Peyer's patch (tissue), 4 donors: ENCODE data around the gene TMEM163. TPM values are rescaled to one million over a fixed set of nuclear protein-coding genes. Genes with fewer than 3 reads are reported as not detected.

Experiments
- DNase-seq, 3 donors: peaks; one replicate each; pipeline ENCODE4 v3.0.0-alpha.2; 2017 to 2019
- H3K27ac ChIP-seq, 4 donors: fragments of 200-600 bp; sonication (generic); one replicate each; pipeline ENCODE4 v1.5.1; 2016 to 2019
- H3K27me3 ChIP-seq, 2 donors: fragments of 200-600 bp; sonication (generic); one replicate each; pipeline ENCODE4 v1.5.1; 2019
- H3K36me3 ChIP-seq, 3 donors: fragments of 200-600 bp; sonication (generic); one replicate each; pipeline ENCODE4 v1.5.1; 2016 to 2019
- H3K4me1 ChIP-seq, 4 donors: fragments of 200-600 bp; sonication (generic); one replicate each; pipeline ENCODE4 v1.5.1; 2016 to 2019
- H3K4me3 ChIP-seq, 4 donors: fragments of 200-600 bp; sonication (generic); 1 replicate in 3 of 4; 2 replicates in 1 of 4; pipeline ENCODE4 v1.5.1; 2016 to 2019; ENCODE audit warnings: mild to moderate bottlenecking in 1 of 4
- H3K9me3 ChIP-seq, 4 donors: fragments of 200-600 bp; sonication (generic); one replicate each; pipeline ENCODE4 v1.5.1; 2016 to 2019; ENCODE audit warnings: mild to moderate bottlenecking in 1 of 4
- POLR2A ChIP-seq, 2 donors: fragments of 450-650 bp; IDR thresholded peaks; one replicate each; pipeline ENCODE4 v1.5.1; 2017; ENCODE audit warnings: antibody characterized with exemption in 2 of 2, mild to moderate bottlenecking in 2 of 2, moderate library complexity in 2 of 2
- total RNA-seq, 4 donors: library from RNA; depleted of rRNA; stranded (reverse); fragments of >200 nt; gene quantifications; one replicate each; pipeline ENCODE4 v1.1.0, GENCODE V29; 2016
- TF ChIP-seq, protein P1 (sequence below), 6 experiments: fragments of 450-650 bp in 4 of 6; fragments of 200-600 bp in 2 of 6; sonication (generic) in 1 of 6; IDR thresholded peaks; one replicate each; pipeline ENCODE4 v1.5.1; 2017 to 2019; ENCODE audit warnings: antibody characterized with exemption in 6 of 6, mild to moderate bottlenecking in 3 of 6, moderate library complexity in 1 of 6

The TMEM163 gene
- total RNA-seq, 4 donors from 2014 or later, result 1.7 TPM; not detected in 3

DNA sequence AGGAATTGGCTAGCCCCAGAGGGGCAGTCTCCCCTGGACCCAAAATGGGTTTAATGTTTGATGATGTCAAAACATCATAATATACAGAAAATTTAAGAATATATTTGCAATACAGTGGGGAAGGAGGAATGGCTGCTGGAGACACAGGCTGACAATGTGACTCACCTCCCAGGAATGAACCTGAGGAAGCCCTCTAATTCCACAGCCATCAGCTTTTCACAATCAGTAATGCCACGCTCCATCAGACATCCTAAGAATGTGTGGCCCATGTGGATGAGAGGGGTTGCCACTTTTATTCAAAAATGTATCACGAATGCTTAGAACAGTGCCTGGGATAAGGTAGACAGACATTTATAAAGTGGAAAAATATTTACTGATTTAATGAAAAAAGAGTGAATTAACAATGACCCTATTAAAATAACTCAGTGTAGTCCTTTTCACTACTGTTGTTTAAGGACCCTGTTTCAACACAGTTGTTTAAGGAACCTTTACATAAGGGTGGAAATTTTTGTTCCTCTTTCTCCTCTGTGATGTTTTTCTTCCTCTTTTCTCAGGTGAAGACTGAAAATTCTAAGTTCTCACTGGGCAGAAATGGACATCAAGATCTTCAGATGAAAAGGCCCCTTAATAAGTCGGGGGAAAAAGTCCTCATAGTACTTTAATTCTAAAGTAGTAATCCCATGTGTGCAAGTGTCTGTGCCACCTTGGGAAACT lies 17.5 kb upstream of the TMEM163 start:
- H3K36me3 ChIP-seq, result no peaks in the 10 kb centered on the region
- no peaks in the 10 kb centered on the region for H3K9me3 ChIP-seq
- peaks cover 0 to 31% (median 2%) of the 10 kb centered on the region in 4 donors for H3K4me1 ChIP-seq
- H3K4me3 ChIP-seq, result no peak overlapping the region
- peak overlapping the region in 1 of 4 donors; percentile 75 for H3K27ac ChIP-seq
- no peak for TF ChIP-seq POLR2A (IDR thresholded peaks at IDR 0.05)
- TF ChIP-seq, protein P1, sequence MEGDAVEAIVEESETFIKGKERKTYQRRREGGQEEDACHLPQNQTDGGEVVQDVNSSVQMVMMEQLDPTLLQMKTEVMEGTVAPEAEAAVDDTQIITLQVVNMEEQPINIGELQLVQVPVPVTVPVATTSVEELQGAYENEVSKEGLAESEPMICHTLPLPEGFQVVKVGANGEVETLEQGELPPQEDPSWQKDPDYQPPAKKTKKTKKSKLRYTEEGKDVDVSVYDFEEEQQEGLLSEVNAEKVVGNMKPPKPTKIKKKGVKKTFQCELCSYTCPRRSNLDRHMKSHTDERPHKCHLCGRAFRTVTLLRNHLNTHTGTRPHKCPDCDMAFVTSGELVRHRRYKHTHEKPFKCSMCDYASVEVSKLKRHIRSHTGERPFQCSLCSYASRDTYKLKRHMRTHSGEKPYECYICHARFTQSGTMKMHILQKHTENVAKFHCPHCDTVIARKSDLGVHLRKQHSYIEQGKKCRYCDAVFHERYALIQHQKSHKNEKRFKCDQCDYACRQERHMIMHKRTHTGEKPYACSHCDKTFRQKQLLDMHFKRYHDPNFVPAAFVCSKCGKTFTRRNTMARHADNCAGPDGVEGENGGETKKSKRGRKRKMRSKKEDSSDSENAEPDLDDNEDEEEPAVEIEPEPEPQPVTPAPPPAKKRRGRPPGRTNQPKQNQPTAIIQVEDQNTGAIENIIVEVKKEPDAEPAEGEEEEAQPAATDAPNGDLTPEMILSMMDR (IDR thresholded peaks at IDR 0.05), result no peak
- no peak for DNase-seq
- H3K27me3 ChIP-seq, result no peaks in the 10 kb centered on the region

DNA sequence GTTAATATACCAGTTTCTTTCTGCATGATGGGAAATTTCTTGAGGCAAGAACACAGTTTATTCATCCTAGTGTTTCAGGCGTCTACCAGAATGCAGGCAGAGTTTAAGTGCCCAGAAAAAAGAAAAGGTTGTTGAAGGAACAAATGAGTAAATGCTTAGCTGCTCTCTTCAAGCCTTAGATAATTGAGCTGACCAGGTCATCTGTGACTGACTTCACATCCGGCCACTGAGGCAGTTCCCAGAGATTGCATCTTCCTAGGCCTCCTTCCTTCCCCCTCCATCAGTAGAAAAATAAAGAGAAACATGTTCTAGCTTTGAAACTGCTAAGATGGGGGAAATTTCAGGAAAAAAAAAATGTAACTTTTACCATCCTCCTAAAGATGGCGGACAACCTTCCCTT lies 9.4 kb upstream of the TMEM163 start:
- Histone ChIP-seq H3K27me3 (no peaks in the 10 kb centered on the region), H3K4me3 (no peak overlapping the region), H3K36me3 (no peaks in the 10 kb centered on the region), H3K27ac (no peak overlapping the region), H3K4me1 (no peaks in the 10 kb centered on the region), H3K9me3 (no peaks in the 10 kb centered on the region)
- DNase-seq, result no peak
- no peak for TF ChIP-seq POLR2A (IDR thresholded peaks at IDR 0.05)
- TF ChIP-seq, protein P1 (IDR thresholded peaks at IDR 0.05), result no peak

DNA sequence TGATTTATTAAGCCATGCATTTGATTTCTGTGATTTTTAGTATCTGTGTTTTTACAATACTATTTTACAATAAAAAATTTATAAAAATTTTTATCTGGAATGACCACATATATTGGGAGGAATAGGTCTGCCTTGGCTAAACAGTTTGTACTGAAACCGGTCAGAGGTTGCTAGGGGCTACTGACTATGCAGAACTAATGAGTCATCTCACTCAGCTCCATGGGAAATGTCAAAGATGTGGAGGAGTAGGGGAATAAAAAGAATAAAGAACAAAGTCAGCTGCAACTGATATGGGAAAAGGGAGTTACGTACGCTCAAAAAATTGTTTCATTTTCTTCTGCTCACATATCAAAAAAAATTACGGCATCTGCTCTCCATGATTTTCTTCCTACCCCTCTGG lies 8.6 kb upstream of the TMEM163 start:
- Histone ChIP-seq H3K4me3 (no peak overlapping the region), H3K27ac (no peak overlapping the region), H3K36me3 (no peaks in the 10 kb centered on the region), H3K9me3 (no peaks in the 10 kb centered on the region), H3K27me3 (no peaks in the 10 kb centered on the region), H3K4me1 (no peaks in the 10 kb centered on the region)
- DNase-seq, result no peak
- TF ChIP-seq, protein P1 (IDR thresholded peaks at IDR 0.05), result no peak
- no peak for TF ChIP-seq POLR2A (IDR thresholded peaks at IDR 0.05)

DNA sequence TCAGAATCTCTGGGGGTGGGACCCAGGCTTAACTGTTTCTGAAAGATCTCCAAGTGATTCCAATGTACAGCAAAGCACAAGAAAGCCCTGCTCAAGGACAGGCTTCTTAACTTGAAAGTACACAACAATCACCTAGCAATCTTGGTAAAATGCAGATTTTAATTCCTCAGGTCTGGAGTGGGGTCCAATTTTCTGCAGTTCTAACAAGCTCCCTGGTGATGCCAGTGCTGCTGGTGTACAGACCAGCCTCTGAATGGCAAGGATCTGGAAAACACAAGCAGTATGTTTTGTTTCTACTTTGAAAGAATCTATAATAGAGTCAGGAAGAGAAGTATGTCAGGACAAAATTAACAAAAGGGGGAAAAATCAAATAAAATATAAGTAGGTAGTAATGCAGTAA lies 7.8 kb upstream of the TMEM163 start:
- no peak for TF ChIP-seq POLR2A (IDR thresholded peaks at IDR 0.05)
- TF ChIP-seq, protein P1 (IDR thresholded peaks at IDR 0.05), result no peak
- no peaks in the 10 kb centered on the region for H3K9me3 ChIP-seq

DNA sequence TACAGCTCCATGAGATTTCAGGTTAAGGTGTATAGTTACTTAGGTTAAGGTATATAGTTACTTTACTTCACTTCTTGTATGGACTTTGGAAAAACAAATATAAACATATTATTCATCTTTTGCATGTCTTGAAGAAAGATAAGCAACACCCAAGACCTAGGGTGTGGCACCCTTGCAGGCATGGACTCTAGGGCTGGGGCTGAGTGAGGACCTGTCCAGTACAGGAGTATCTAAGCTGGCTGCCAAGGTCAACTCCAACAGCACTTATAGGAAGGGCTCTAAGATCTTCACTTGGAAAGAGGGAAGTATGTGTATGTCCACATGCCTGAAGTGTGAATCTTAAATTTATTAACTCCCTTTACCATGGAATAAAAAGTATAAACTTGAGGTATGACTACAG lies 7.1 kb upstream of the TMEM163 start:
- Histone ChIP-seq H3K4me1 (no peaks in the 10 kb centered on the region), H3K36me3 (no peaks in the 10 kb centered on the region), H3K27me3 (no peaks in the 10 kb centered on the region), H3K9me3 (no peaks in the 10 kb centered on the region), H3K27ac (no peak overlapping the region), H3K4me3 (no peak overlapping the region)
- TF ChIP-seq, protein P1 (IDR thresholded peaks at IDR 0.05), result no peak
- no peak for TF ChIP-seq POLR2A (IDR thresholded peaks at IDR 0.05)
- no peak for DNase-seq

More for the DNA sequence above, 7.8 kb upstream of the TMEM163 start:
- Histone ChIP-seq H3K4me3 (no peak overlapping the region), H3K4me1 (no peaks in the 10 kb centered on the region), H3K36me3 (no peaks in the 10 kb centered on the region), H3K27ac (no peak overlapping the region), H3K27me3 (no peaks in the 10 kb centered on the region)
- no peak for DNase-seq
